CD4-positive, alpha-beta T cell treated with Interleukin-1 beta for 1 hour (primary cell): ENCODE data around the gene SAE1.
"Not testable (repeated sequence)": the region's sequence is repeated elsewhere in the genome, so short reads cannot be mapped to it uniquely, and the experiment has no call there.

Source experiments
- DNase-seq, 2 donors: peaks; one replicate each; pipeline ENCODE4 v3.0.0-alpha.2; 2020 to 2022

Gene SAE1

DNA sequence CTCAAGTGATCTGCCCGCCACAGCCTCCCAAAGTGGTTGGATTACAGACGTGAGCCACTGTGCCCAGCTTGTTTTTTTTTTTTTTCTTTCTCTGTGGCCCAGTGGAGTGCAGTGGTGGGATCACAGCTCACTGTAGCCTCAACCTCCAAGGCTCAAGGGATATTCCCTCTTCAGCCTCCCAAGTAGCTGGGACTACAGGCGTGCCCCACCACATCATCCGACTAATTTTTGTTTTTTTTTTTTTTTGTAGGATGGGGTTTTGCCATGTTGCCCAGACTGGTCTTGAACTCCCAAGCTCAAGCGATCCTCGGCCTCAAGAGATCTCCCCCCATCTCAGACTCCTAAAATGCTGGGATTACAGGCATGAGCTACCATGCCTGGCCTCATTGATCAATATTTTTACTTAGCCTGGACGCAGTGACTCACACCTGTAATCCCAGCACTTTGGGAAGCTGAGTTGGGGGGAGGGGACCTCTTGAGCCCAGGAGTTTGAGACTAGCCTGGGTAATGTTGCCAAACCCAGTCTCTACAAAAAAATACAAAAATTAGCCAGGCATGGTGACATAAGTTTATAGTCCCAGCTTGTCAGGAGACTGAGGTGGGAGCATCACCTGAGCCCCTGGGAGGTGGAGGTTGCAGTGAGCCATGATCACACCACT lies 1.7 kb downstream of the SAE1 start:
- no peak for DNase-seq

DNA sequence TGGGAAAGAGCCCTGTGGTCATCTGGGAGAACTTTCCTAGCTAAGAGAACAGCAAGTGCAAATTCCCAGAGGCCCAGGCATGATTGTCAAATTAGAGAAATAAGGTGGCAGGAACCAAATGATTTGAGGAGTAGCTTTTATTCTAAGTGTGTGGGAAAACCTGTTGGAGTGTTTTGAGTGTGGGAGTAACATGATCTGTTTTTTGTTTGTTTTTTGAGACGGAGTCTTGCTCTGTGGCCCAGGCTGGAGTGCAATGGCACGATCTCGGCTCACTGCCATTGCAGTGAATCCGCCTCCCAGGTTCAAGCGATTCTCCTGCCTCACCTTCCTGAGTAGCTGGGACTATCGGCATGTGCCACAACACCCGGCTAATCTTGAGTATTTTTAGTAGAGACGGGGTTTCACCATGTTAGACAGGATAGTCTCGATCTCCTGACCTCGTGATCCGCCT lies 2.4 kb downstream of the SAE1 start:
- DNase-seq: no peak

DNA sequence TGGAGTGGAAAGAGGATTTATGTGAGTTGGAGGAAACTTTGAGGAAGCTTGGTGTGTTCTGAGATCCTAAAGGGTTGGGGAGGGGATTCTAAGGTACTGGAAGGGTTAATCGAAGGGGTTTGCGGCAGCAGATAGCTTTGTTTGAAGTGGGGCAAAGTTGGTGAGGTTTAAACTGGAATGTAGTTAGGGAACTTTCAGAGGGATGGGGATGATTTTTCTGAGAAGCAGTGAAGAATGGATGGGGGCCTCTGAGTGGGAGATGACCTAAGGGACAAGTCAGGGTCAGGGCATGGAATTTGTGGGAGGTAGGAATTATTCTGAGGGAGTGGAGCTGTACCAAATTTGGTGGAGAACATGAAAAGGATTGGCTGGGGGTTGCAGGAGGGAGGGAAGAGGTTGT lies 3.9 kb downstream of the SAE1 start:
- DNase-seq: no peak

DNA sequence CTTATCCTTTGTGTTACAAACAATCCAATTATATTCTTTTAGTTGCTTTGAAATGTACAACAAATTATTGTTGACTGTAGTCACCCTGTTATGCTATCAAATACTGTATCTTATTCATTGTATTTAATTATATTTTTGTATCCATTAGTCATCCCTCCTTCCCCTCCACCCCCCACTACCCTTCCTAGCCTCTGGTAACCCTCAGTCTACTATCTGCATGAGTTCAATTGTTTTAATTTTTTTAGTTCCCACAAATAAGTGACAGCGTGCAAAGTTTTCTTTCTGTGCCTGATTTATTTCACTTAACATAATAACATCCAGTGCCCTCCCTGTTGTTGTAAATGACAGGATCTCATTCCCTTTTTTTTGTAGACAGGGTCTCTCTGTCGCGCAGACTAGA lies 4.5 kb downstream of the SAE1 start:
- no peak for DNase-seq

DNA sequence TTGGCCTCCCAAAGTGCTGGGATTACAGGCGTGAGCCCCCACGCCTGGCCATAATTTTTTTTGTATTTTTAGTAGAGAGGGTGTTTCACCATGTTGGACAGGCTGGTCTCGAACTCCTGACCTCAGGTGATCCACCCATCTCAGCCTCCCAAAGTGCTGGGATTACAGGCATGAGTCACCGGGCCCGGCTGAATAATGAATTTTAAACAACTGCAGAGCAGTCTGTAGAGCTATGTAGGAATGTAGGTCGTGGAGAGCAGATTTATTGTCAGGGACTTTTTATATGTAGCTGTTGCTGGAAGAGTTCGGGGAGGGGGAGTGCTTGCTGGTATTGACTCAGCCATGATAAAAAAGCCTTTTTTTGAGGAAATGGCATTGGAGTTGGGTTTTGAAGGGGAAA lies 10.6 kb downstream of the SAE1 start:
- DNase-seq: not testable (repeated sequence)

DNA sequence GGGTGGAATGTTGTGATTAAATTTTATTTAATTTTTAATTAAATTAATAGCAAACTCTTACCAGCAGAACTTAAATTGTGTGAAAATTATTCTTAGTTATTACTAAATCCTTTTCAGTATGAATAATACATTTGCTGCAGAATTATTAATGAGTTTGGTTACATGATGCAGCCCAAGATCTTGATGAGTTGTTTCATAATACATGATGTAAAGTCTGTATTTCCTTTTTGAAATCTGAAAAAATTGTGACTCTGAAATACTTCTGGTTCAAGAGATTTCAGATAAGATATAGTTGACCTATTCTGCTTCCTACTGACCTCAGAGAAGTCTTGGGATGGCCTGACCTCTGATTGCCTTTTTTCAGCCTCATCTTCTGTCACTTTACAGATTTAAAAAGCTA lies 11.1 kb downstream of the SAE1 start:
- no peak for DNase-seq

DNA sequence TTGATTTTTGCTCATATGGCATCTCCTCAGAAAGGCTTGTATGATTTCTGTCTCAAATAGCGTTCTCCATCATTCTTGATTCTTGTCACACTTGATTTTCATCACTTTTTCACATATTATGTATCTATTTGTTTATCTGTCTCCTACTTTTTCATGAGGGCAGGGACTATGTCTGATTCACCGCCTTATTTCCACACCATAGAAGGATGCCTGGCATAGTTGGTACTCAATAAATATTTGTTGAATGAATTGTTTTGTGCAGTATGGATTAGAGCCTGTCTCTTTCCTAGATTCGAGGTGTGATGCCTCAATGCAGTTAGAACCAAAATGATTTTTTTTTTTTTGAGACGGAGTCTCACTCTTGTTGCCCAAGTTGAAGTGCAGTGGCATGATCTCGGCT lies 12.1 kb downstream of the SAE1 start:
- no peak for DNase-seq

DNA sequence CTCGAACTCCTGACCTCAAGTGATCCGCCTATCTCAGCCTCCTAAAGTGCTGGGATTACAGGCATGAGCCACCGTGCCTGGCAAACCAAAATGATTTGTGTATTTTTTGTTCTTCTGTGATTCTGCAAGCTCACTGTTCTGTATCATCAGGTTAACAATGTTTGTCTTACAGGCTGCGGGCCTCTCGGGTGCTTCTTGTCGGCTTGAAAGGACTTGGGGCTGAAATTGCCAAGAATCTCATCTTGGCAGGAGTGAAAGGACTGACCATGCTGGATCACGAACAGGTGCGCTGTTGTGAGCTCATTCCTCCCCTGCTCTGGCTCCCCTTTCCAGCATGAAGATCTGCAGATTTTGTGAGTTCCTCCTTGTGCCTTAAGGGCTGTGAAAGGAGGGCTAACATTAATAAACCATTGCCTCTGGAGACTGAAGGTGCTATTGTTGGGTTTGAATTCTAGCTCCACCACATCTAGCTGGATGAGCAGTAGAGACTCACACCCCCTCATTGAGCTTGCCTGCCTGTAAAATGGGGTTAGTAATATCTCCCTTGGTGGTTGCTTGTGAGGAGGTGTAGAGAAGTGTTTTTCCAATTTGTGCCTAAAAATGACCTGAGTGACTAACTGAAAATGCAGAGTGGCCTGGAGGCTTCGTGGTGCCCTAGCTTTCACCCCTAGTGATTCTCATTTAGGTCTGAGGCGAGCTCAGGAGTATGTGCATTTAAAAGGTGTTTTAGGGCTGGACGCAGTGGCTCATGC lies 12.9 kb downstream of the SAE1 start:
- DNase-seq: no peak

DNA sequence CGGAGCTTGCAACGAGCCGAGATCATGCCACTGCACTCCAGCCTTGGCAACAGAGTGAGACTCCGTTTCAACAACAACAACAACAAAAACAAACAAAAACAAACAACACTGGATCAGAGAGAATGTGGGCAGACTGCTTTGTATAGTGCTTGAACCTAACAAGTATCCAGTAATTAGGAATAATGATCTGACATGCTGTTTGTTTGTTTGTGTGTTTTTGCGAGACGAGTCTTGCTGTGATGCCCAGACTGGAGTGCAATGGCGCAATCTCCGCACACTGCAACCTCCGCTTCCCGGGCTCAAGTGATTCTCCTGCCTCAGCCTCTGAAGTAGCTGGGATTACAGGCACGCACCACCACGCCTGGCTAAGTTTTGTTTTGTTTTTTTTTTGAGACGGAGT lies 14.0 kb downstream of the SAE1 start:
- DNase-seq: no peak

DNA sequence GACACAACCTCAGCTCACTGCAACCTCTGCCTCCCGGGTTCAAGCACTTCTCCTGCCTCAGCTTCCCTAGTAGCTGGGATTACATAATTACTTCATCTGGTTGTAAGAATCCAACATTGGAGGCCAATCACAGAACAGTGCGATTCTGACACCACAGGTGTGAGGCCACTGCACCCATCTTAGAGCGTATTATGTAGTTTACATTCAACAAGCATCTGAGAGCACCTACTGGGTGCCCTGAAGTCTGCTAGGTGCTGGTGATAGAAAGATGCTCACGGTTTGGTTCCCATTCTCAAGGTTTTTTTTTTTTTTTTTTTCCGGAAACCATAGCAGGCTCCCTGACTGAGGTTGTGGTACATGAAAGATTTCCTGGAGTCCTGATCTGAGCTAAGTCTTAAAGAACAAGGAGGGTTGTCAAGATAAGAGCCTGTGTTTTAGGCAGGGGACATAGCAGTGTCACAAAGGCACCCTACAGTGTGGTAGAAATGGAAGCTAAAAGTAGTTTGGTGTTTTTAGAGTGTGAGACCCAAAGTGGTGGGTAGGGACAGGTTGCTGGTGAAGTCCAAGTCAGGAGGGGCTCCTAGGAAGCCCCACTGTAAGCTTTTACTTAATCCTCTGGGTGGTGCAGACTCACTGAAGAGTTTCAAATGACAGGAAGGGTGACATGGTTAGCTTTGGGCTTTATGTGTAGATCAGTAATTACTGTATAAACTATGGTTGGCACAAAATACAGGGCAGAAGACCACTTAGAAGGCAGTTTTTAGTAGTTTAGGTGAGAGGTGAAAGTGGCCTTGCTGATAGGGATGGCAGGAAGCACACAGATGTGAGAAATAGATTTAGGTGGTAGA lies 15.2 kb downstream of the SAE1 start:
- DNase-seq: peak; percentile 3 to 56

DNA sequence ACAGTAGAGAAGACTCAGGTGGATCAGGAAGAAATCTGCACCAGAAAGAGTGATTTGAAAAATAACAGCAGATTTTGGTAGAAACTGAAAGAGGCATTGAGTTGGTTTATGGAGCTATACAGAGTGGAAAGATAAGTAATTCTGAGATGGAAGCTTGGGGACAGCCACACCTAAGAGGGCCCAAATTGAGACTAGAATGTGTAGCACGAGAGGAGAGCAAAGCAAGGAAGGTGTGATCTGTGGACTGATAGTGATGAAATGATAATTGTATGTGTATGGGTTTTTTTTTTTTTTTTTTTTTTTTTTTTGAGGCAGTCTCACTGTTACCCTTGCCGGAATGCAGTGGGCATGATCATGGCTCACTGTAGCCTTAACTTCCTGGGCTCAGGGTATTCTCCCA lies 16.3 kb downstream of the SAE1 start:
- DNase-seq: no peak

DNA sequence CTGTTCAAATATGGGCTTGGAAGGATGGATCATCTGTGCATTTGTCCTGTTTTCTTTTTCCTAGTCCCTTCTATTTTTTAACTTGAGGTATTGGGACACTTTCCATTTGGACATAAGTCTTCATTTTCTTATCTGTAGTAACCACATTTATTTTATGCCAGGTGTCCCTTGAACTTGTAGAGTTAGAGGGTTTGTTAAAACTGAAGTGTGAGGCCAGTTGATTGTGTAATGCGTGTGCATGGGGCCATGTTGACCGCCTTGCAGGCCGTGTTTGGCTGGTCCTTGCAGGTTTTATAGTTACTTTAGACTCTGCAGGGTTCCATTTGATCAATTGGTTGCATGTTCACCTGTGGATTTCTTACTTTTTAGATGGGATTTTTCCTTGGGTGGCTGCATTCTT lies 21.0 kb downstream of the SAE1 start:
- no peak for DNase-seq

DNA sequence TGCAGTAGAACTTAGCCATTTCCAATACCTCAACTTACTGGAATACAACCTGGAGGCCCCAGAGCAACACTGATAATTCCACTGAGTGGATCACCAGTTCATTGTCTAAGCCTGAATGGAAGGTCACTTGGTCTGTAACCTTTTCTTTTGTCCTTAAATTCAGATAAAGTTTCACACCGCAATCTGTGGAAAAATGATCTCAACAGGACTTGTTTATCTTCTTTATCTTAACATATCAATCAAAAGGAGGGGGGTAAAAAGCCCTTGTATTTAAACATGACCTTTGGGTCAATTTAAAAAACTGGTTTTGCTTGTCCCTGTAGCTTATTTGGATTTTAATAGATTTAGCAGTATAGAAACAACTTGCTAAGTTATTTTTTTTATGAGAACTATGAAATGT lies 21.6 kb downstream of the SAE1 start:
- no peak for DNase-seq

DNA sequence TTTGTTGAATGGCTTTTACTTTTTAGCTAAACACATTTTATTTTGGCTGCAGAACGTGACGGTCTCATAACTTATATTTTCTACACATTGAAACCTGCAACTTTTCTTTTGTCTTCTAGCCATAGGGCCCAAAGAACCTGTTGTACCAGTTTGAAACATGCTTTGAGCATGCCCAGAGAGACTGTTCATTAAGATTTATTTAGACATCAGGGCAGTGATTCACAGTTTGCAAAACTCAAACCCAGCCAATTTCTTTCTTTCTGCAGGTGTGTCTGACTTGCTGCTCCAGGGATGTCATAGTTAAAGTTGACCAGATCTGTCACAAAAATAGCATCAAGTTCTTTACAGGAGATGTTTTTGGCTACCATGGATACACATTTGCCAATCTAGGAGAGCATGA lies 22.0 kb downstream of the SAE1 start:
- DNase-seq: no peak

DNA sequence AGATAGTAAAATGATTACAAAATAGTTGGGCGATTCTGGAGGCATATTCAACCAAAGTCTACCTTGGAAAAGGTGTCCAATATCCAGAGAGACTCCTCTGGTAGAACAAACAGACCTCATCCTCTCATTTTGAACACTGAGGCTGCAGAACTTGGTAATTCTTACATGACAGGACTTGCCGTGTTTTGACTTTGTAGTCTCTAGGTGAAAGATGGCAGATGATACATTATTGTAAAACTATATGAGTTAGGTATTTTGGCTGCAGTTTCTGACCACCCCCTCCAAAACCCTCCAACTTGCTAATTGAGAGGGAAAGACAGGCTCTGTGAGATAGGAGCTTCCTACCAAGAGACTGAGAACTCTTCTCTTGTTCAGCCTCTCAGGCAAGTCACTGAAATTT lies 22.6 kb downstream of the SAE1 start:
- DNase-seq: no peak

DNA sequence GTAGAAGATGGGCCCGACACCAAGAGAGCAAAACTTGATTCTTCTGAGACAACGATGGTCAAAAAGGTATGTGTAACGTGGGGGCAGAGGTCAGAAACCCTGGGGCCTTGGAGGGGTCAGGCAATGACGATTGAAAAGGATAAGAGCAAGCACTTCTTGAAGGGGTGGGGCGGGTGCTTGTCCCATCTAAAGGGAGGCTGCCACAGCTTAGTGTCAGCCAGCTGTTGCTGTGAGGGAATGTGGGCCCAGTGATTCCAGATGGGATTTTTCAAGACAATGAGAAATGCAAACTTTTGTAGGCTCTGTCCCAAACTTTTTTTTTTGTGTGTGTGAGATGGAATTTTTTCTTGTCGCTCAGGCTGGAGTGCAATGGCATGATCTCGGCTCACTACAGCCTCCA lies 24.5 kb downstream of the SAE1 start:
- no peak for DNase-seq

DNA sequence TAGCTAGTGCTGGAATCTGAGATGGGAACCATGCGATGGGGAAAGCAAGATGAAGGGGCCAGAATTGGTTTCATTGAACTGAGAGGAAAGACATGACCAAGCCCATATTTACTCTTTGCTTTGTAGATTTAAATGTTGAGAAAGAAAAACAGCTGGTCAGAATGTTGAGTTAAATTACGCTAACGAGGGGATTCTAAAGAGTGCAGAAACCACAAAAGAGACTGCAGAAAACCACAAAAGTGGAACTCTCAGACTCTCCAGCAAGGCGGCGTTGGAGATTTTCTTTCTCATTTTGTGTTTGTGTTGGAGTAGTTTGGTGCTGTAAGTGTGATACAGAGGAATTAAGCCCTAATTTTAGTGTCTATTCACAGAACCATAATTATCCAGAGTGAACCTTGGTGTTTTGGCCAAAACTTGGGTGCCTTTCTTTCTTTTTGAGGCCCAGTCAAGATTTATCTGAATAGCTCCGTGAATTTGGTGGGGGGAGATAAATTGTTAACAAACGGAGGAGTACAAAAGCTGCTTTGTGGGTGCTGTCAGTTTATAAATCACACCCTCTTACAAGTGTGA lies 26.3 kb downstream of the SAE1 start:
- DNase-seq: peak in 1 of 2 donors; percentile 42

DNA sequence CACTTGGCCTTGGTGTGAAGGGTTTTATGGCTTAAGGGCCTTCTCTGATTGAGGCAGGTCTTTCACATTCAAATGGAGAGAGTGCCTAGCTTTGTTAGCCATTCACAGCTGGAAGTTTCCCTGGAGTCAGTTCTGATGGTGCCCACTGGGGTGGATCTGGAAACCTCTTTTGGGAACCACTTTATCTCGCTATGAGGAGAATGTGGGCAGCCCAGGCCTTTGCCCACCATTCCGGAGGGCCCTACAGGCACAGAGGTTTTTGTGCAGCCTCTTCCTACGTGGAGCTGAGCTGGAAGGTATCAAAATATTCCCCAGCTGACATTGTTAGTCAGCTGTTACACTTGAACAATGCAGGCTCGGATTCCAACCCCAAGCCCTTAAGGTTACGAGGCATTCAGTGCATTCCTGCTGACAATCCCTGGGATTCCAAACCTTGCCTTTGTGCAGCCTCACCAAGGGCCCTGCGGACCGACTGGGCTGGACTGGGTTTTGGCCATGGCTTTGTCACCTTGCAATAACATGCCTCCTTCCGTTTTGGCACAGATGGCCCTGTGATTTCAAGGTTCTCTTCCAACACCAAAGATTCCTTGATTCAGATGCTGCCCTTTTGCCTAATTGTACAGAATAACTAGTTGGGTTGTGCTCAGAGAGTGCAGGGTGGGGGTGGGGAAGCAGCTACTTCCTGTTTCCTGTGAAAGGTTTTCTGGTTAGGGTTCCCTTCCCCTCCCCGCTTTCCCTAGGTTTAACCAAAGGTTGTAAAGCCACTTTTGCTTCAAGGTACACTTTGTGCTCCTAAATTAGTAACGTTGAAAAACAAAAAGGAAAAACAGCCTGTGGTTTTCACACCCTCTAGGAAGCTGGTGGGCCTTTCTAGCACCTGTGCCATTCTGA lies 27.0 kb downstream of the SAE1 start:
- DNase-seq: peak; percentile 17 to 49

DNA sequence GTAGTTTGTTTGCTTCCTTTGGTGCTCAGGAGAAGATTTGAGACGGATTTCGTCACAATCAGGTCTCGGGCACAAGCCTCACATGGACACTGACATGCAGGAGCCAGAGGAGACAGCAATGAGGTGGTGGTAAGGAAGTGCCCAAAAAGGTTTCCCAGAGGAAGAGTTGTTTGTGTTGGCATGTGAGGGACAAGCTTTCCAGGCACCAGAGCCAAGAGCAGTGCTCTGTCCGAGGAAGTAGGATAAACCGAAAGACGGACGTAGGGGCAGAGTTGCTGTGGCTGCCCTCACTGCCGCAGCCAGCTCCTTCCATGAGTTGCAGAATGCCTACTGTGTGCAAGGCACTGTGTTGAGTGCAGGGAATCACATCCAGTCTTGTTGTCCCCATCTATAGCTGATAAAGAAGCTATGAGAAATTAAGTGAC lies 27.7 kb downstream of the SAE1 start:
- no peak for DNase-seq

DNA sequence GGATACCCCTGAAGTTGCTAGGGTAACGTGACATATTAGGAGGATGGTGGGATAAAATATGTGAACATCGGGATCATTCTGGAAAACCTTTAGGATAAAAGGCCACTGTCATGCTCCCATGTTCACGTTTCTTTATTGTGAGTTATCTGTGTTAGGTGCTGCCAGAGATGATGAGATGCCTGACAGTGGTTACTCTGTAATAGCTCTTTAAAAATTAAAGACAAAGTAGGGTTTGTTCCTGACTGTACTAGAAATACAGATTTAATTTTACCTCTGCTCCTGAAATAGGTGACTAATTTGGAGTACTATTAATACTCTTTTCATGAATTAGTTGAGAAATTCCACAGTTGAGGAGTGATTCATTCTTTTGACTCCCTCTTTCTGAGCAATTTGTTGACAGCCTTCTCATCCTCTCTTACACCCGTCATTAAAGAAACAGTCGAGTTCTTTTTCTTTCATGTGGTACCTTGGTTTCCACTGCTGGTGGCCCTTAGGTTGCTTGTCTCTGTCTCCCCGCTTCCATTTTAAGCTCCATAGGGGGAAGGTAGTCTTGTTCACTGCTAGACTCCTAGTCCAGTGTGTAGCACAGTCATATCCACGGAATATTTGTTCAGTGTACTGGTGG lies 28.4 kb downstream of the SAE1 start:
- DNase-seq: peak; percentile 24 to 60

DNA sequence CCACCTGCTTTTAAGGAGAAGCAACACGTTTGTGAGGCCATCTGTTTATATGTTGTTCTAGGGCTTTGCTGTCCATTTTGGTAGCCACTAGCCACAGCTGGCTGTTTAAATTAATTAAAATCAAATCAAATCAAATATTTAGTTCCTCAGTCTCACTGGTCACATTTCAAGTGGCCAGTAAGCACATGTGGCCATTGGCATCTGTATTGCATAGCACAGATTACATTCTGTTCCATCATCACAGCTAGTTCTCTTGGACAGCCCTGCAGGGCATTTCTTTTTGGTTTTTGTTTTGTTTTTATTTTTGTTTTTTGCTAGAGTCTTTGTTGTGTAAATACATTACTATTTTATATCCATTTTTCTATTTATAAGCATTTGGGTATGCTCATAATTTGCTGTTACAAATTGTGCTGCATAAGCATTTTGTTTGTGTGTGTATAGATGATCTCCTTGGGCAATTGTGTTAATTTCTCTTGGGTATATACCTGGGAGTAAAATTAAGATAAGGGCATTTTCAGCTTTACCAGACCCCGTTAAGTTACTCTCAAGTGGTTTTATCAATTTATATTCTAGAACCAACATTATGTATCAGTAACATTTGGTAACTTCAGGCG lies 31.3 kb downstream of the SAE1 start:
- no peak for DNase-seq
